ENCODE results near the gene CDKN1A. TPM values are rescaled to one million over a fixed set of nuclear protein-coding genes. Genes with fewer than 3 reads are reported as not detected.

Gene CDKN1A
- 585 and 704 TPM in 2 replicates for total RNA-seq

GRCh38 chr6:36678488-36679042 lies at the start of gene CDKN1A:
TSS of gene CDKN1A (plus strand) at chr6:36678714. CDS start at chr6:36684102, 5,388 bp downstream.

GRCh38 chr6:36697481-36697903 lies 19.0 kb downstream of the CDKN1A start, which contains the start of gene RAB44:
TSS of gene RAB44 (plus strand) at chr6:36697826. CDS start at chr6:36704236, 6,410 bp downstream.

Other genes with a start within 250 kb of the CDKN1A start
- under 0.01 TPM in 1 of 2 replicates, not detected in the other for gene PXT1, start 235.9 kb upstream of the CDKN1A start, total RNA-seq
- gene KCTD20, start 235.7 kb upstream of the CDKN1A start, total RNA-seq, result 33.8 and 37.4 TPM in 2 replicates
- 18.1 and 37.3 TPM in 2 replicates for gene STK38, start 131.2 kb upstream of the CDKN1A start, total RNA-seq
- 284 and 306 TPM in 2 replicates for gene SRSF3, start 84.4 kb upstream of the CDKN1A start, total RNA-seq
- under 0.01 and 0.07 TPM in 2 replicates for gene RAB44, start 19.1 kb downstream of the CDKN1A start, total RNA-seq
- gene CPNE5, start 160.7 kb downstream of the CDKN1A start, total RNA-seq, result under 0.01 TPM in 1 of 2 replicates, not detected in the other
- gene PPIL1, start 196.1 kb downstream of the CDKN1A start, total RNA-seq, result 34.7 and 39.0 TPM in 2 replicates
- 20.2 and 44.7 TPM in 2 replicates for gene C6orf89, start 207.2 kb downstream of the CDKN1A start, total RNA-seq

Measured in nasal cavity respiratory epithelium epithelial cell of viscerocranial mucosa (primary cell).